Fibroblast of lung (primary cell): ENCODE data around the gene UBR3. TPM values are rescaled to one million over a fixed set of nuclear protein-coding genes. Genes with fewer than 3 reads are reported as not detected.
"Not testable (repeated sequence)": the region's sequence is repeated elsewhere in the genome, so short reads cannot be mapped to it uniquely, and the experiment has no call there.

Experiments used
- DNase-seq, 2 donors: peaks; one replicate each; pipeline versions ENCODE4 v3.0.0 to v3.0.0-alpha.2; 2010; ENCODE audit warnings: low read depth in 2 of 2
- H2AFZ ChIP-seq: 2 replicates; pipeline ENCODE4 v1.5.1; 2012; ENCODE audit warnings: low read length, control low read depth, inconsistent platforms
- H3K27ac ChIP-seq: 2 replicates; pipeline ENCODE4 v1.5.1; 2011; ENCODE audit warnings: low read length, control low read depth; ENCODE audit not compliant: insufficient read depth
- H3K27me3 ChIP-seq: 2 replicates; pipeline ENCODE4 v1.5.1; 2011; ENCODE audit warnings: mild to moderate bottlenecking, low read length; ENCODE audit not compliant: control insufficient read depth, insufficient read depth
- H3K36me3 ChIP-seq: 2 replicates; pipeline ENCODE4 v1.5.1; 2011; ENCODE audit warnings: low read length; ENCODE audit not compliant: control insufficient read depth, insufficient read depth
- H3K4me1 ChIP-seq: 2 replicates; pipeline ENCODE4 v1.5.1; 2011; ENCODE audit warnings: low read length; ENCODE audit not compliant: control insufficient read depth, insufficient read depth; ENCODE audit errors: extremely low read depth
- H3K4me2 ChIP-seq: 2 replicates; pipeline ENCODE4 v1.5.1; 2011; ENCODE audit warnings: low read length, control low read depth; ENCODE audit not compliant: insufficient read depth; ENCODE audit errors: extremely low read depth
- H3K4me3 ChIP-seq, 4 experiments: fragments of 200-600 bp in 1 of 4; sonication (generic) in 1 of 4; replicated peaks in 1 of 4; 2 replicates each; pipeline ENCODE4 v1.5.1; 2011 to 2016; ENCODE audit warnings: low read length in 4 of 4, low read depth in 3 of 4, mild to moderate bottlenecking in 3 of 4, control low read depth in 2 of 4, inconsistent platforms in 1 of 4, mixed read lengths in 1 of 4; ENCODE audit not compliant: insufficient read depth in 1 of 4; ENCODE audit errors: control extremely low read depth in 1 of 4
- H3K79me2 ChIP-seq: 2 replicates; pipeline ENCODE4 v1.5.1; 2012; ENCODE audit warnings: mild to moderate bottlenecking, low read length, inconsistent platforms; ENCODE audit not compliant: control insufficient read depth, insufficient read depth
- H3K9ac ChIP-seq: 2 replicates; pipeline ENCODE4 v1.5.1; 2011; ENCODE audit warnings: mild to moderate bottlenecking, low read length, control low read depth; ENCODE audit not compliant: insufficient read depth
- H3K9me3 ChIP-seq: 2 replicates; pipeline ENCODE4 v1.5.1; 2012; ENCODE audit warnings: low read depth, low read length; ENCODE audit not compliant: control insufficient read depth, insufficient read depth
- H4K20me1 ChIP-seq: 2 replicates; pipeline ENCODE4 v1.5.1; 2011; ENCODE audit warnings: low read length; ENCODE audit not compliant: control insufficient read depth, insufficient read depth; ENCODE audit errors: extremely low read depth
- EZH2 ChIP-seq: IDR thresholded peaks from 2 replicates; pipeline ENCODE4 v1.5.1; 2012; ENCODE audit warnings: low read length, control low read depth, mild to moderate bottlenecking; ENCODE audit errors: missing control alignments
- polyA plus RNA-seq, 2 donors: library from polyadenylated mRNA; depleted of rRNA in 1 of 2; stranded (reverse) in 1 of 2; unstranded in 1 of 2; fragments of >200 nt; gene quantifications; 2 replicates each; pipeline ENCODE4 v1.2.1, GENCODE V29; 2011 to 2012; ENCODE audit warnings: missing spikeins in 1 of 2
- total RNA-seq: library from RNA; depleted of rRNA; stranded (reverse); fragments of >200 nt; gene quantifications from 2 replicates; pipeline ENCODE4 v1.2.1, GENCODE V29; 2014
- TF ChIP-seq, protein P1 (sequence below), 2 donors: IDR thresholded peaks in 1 of 2; conservative IDR thresholded peaks in 1 of 2; 1 replicate in 1 of 2; 2 replicates in 1 of 2; pipeline ENCODE4 v1.5.1; 2011 to 2012; ENCODE audit warnings: low read length in 2 of 2, control low read depth in 1 of 2, inconsistent platforms in 1 of 2, low read depth in 1 of 2, mild to moderate bottlenecking in 1 of 2

The UBR3 gene
- total and polyA plus RNA-seq, 2 donors (not counting 1 experiment from before 2014, with no cell fraction given) = 21.7 to 39.5 TPM

- Histone ChIP-seq H3K27ac (no peak overlapping the region), H3K4me1 (no peaks in the 10 kb centered on the region), H3K4me3 (no peak overlapping the region), H3K9me3 (no peaks in the 10 kb centered on the region), H2AFZ (no peak overlapping the region), H3K79me2 (peaks cover 8% of the 10 kb centered on the region), H3K4me2 (no peak overlapping the region), H3K36me3 (no peaks in the 10 kb centered on the region), H3K9ac (no peak overlapping the region), H3K27me3 (no peaks in the 10 kb centered on the region), H4K20me1 (no peaks in the 10 kb centered on the region)
- peak in 1 of 2 donors; percentile 1 for DNase-seq
- no peak for TF ChIP-seq EZH2
- TF ChIP-seq, protein P1, sequence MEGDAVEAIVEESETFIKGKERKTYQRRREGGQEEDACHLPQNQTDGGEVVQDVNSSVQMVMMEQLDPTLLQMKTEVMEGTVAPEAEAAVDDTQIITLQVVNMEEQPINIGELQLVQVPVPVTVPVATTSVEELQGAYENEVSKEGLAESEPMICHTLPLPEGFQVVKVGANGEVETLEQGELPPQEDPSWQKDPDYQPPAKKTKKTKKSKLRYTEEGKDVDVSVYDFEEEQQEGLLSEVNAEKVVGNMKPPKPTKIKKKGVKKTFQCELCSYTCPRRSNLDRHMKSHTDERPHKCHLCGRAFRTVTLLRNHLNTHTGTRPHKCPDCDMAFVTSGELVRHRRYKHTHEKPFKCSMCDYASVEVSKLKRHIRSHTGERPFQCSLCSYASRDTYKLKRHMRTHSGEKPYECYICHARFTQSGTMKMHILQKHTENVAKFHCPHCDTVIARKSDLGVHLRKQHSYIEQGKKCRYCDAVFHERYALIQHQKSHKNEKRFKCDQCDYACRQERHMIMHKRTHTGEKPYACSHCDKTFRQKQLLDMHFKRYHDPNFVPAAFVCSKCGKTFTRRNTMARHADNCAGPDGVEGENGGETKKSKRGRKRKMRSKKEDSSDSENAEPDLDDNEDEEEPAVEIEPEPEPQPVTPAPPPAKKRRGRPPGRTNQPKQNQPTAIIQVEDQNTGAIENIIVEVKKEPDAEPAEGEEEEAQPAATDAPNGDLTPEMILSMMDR (conservative IDR thresholded peaks at IDR 0.05 in 1 of 2, IDR thresholded peaks at IDR 0.05 in 1 of 2; ENCODE audit: low read depth in 1 of 2, low read length in 2 of 2) = no peak
Measured at GRCh38 chr2:169818241-169818640, 9.0 kb upstream of the UBR3 start.

DNA sequence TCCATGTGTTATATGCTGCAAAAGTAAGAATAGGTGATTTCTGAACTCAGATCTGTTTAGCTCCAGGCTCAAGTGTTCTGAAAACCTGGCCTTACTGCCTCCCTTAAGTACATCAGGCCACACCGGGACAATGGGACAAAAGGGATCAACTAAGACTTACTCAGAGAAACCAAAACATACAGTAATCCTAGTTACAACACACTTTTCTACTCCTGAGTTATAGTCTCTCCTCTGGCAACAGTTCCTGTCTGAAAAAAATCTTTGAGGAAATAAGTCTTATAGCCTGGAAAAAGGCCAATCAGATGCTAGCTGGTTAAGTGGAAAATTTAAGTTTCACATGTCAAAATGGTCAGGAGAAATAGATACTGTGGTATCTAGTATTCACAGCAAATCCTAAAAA lies 8.1 kb upstream of the UBR3 start:
- no peak overlapping the region for H3K27ac ChIP-seq
- H3K4me1 ChIP-seq = no peaks in the 10 kb centered on the region
- no peak overlapping the region for H2AFZ ChIP-seq
- H3K4me3 ChIP-seq = no peak overlapping the region
- H3K36me3 ChIP-seq = no peaks in the 10 kb centered on the region
- no peak overlapping the region for H3K9ac ChIP-seq
- DNase-seq = peak; percentile 5 to 37
- TF ChIP-seq, protein P1 (conservative IDR thresholded peaks at IDR 0.05 in 1 of 2, IDR thresholded peaks at IDR 0.05 in 1 of 2; ENCODE audit: low read depth in 1 of 2, low read length in 2 of 2) = no peak
- no peak for TF ChIP-seq EZH2
- H3K27me3 ChIP-seq = no peaks in the 10 kb centered on the region
- H3K79me2 ChIP-seq = peaks cover 14% of the 10 kb centered on the region
- no peaks in the 10 kb centered on the region for H3K9me3 ChIP-seq
- no peaks in the 10 kb centered on the region for H4K20me1 ChIP-seq
- no peak overlapping the region for H3K4me2 ChIP-seq

GRCh38 chr2:169820101-169820500 lies 7.2 kb upstream of the UBR3 start:
- not testable (repeated sequence) for H3K9me3 ChIP-seq, H3K9ac ChIP-seq, H3K4me2 ChIP-seq, H3K27ac ChIP-seq, H4K20me1 ChIP-seq, H2AFZ ChIP-seq, H3K27me3 ChIP-seq, H3K4me3 ChIP-seq, H3K36me3 ChIP-seq, H3K4me1 ChIP-seq
- peak; percentile 28 to 69 for DNase-seq
- peaks cover 17% of the 10 kb centered on the region for H3K79me2 ChIP-seq
